ENCODE measurements around the gene GPD2. TPM values are rescaled to one million over a fixed set of nuclear protein-coding genes. Genes with fewer than 3 reads are reported as not detected.
A peak's percentile ranks its signal among the peaks of the same experiment; 100 is the strongest.

The GPD2 gene
- total and polyA plus RNA-seq, 2 of the 4 experiments (the other 2 are of a cell fraction), result 20.4 to 100 TPM

DNA sequence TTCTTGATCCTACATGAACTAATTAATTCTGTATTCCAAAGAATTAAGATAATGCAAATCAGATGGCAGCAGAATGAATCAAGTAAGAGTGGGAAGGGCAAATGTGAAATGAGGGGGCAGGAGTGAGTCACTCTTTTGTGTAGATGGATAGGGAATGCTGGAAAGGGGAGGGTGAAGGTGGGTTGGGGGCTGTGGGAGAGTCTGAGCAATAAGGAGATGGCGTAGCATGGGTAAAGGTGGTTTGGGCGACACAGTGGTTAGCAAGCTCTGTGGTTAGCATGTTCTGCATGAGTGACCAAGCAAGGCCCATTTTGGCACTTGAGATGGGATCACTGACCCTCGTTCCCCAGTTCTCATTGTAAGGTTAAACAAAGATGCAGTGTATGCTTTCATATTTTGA, 20.4 kb downstream of the GPD2 start:
- peak overlapping the region in 1 of 2 experiments; percentile 30; a peak in 1 of 4 replicates for H4K8ac ChIP-seq (ENCODE audit: low read depth in 2 of 2, low read length in 2 of 2)
- peak overlapping the region; percentile 86 for H2AK5ac ChIP-seq (ENCODE audit: low read depth, low read length)
- TF ChIP-seq CTCF (conservative IDR thresholded peaks at IDR 0.05; ENCODE audit: low read depth, low read length), result no peak
- TF ChIP-seq CHD1 (IDR thresholded peaks at IDR 0.05; ENCODE audit: low read depth, low read length), result no peak
- no peak for TF ChIP-seq ELK1 (IDR thresholded peaks at IDR 0.05; ENCODE audit: borderline replicate concordance, low read depth, low read length)
- TF ChIP-seq NFE2L2 (IDR thresholded peaks at IDR 0.05; ENCODE audit: low read depth, low read length), result no peak
- 0 out of 2 replicates have a peak, but pooled peaks have one; percentile 12 for TF ChIP-seq FOS (IDR thresholded peaks at IDR 0.05; ENCODE audit: low read depth, low read length)
- no peak for TF ChIP-seq MXI1 (IDR thresholded peaks at IDR 0.05; ENCODE audit: borderline replicate concordance, low read depth, low read length)
- H3K18ac ChIP-seq (ENCODE audit: low read depth, low read length), result no peak overlapping the region
- dilution Hi-C loops (cut with HindIII; ENCODE audit: low sequenced_read_pairs, unreplicated experiment) (no loop called here), in situ Hi-C loops (cut with MboI; ENCODE audit: low sequenced_read_pairs) (no loop called here), intact Hi-C loops (cut with micrococcal nuclease) (no loop called here)
- peaks cover 4% of the 10 kb centered on the region for H3K9me1 ChIP-seq (ENCODE audit: insufficient read depth, low read length)
- H4K5ac ChIP-seq (ENCODE audit: low read depth, low read length), result no peak overlapping the region
- H2BK20ac ChIP-seq (ENCODE audit: low read depth, low read length), result no peak overlapping the region
- no peak overlapping the region for H3K56ac ChIP-seq (ENCODE audit: extremely low read depth, insufficient read depth, low read length)
- no peaks in the 10 kb centered on the region for H3K36me3 ChIP-seq (ENCODE audit: control insufficient read depth, insufficient read depth, low read length)
- no peak overlapping the region for H3K23ac ChIP-seq (ENCODE audit: low read depth, low read length)
- H3K4me1 ChIP-seq (ENCODE audit: control insufficient read depth, insufficient read depth, low read length), result peaks cover 7% of the 10 kb centered on the region
- BruUV-seq (replicated peaks), result no TSS peak
- no peak overlapping the region for H3K4ac ChIP-seq (ENCODE audit: low read depth, low read length)
- no peaks in the 10 kb centered on the region for H3K27me3 ChIP-seq (ENCODE audit: control insufficient read depth, insufficient read depth, low read length)
- no peak overlapping the region for H3K27ac ChIP-seq (ENCODE audit: insufficient read depth, low read length)
- ChIA-PET CTCF (interaction anchor here (0.6 kb wide), 1 partner anchor 122 kb away, joined by 3 read pairs; no protein-coding TSS in a partner anchor), POLR2A (ENCODE audit: unreplicated experiment) (interaction anchor here (0.6 kb wide), 1 partner anchor 97 kb away, joined by 5 read pairs; no protein-coding TSS in a partner anchor)
- WGBS, 2 experiments (ENCODE audit: extremely low coverage in 2 of 2, insufficient read length in 1 of 2), result 100% methylated on average over 2 of the region's 3 CpGs; no CpG with 5 or more reads in 1 of the 2 experiments
- H2BK5ac ChIP-seq (ENCODE audit: low read depth, low read length, poor library complexity, severe bottlenecking), result no peak overlapping the region
- H3K4me3 ChIP-seq (ENCODE audit: insufficient read depth, low read depth, low read length), result no peak overlapping the region
- no peak overlapping the region for H3K9ac ChIP-seq (ENCODE audit: low read depth, low read length)
- no peaks in the 10 kb centered on the region for H4K20me1 ChIP-seq (ENCODE audit: insufficient read depth, low read length)
- no peak overlapping the region for H2BK120ac ChIP-seq (ENCODE audit: low read depth, low read length)
- no peak for ATAC-seq (ENCODE audit: low read depth)
- H3K14ac ChIP-seq (replicated peaks; ENCODE audit: low read depth, low read length), result no peak overlapping the region
- no peak overlapping the region for H2AK9ac ChIP-seq (replicated peaks; ENCODE audit: low read depth, low read length, poor library complexity)
- H4K91ac ChIP-seq (ENCODE audit: insufficient read depth, low read depth, low read length), result no peak overlapping the region
- no peak overlapping the region for H2AFZ ChIP-seq (replicated peaks; ENCODE audit: low read length, poor library complexity)
- peaks cover 48 to 59% of the 10 kb centered on the region in 2 experiments for H3K79me1 ChIP-seq (ENCODE audit: low read depth in 1 of 2, low read length in 2 of 2)
- no peaks in the 10 kb centered on the region for H3K9me3 ChIP-seq (ENCODE audit: control insufficient read depth, insufficient read depth, low read length)
- no peak overlapping the region for H2BK15ac ChIP-seq (ENCODE audit: low read depth, low read length)
- peak; percentile 51 for DNase-seq
- H3K4me2 ChIP-seq (ENCODE audit: low read depth, low read length), result no peak overlapping the region

Data from IMR-90 (cell line).